Cardiac fibroblast (primary cell): ENCODE results near the gene PLXDC2.

ENCODE experiments used
- DNase-seq, 2 donors: peaks; one replicate each; pipeline versions ENCODE4 v3.0.0 to v3.0.0-alpha.2; 2010; ENCODE audit warnings: low read depth in 2 of 2
- H3K4me3 ChIP-seq, 2 donors: replicated peaks in 1 of 2; 1 replicate in 1 of 2; 2 replicates in 1 of 2; pipeline ENCODE4 v1.5.1; 2011; ENCODE audit warnings: low read depth in 2 of 2, low read length in 2 of 2, mild to moderate bottlenecking in 2 of 2, moderate library complexity in 1 of 2
- TF ChIP-seq, protein P1 (sequence below): IDR thresholded peaks from one replicate; pipeline ENCODE4 v1.5.1; 2011; ENCODE audit warnings: low read depth, mild to moderate bottlenecking, low read length, inconsistent platforms

The PLXDC2 gene

DNA sequence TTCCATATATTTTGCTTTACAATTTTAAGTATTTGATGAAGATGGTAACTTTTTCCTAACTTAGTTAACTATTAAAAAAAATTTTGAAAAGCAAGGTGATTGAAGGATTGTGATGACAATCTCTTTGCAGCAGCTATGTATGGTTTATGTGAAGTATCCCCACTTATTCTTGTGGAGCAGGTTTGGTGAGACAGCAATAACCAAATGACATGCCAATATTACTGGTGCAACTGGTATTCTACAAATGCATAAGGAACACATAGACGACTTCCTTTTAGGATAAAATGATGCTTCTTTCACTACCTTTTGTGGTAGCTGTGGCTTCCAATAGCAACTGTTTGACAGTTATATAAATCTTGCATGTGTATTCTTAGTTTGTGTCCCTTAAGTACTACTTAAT lies 465.3 kb downstream of the PLXDC2 start:
- no peak for DNase-seq
- H3K4me3 ChIP-seq: no peak overlapping the region
- TF ChIP-seq, protein P1, sequence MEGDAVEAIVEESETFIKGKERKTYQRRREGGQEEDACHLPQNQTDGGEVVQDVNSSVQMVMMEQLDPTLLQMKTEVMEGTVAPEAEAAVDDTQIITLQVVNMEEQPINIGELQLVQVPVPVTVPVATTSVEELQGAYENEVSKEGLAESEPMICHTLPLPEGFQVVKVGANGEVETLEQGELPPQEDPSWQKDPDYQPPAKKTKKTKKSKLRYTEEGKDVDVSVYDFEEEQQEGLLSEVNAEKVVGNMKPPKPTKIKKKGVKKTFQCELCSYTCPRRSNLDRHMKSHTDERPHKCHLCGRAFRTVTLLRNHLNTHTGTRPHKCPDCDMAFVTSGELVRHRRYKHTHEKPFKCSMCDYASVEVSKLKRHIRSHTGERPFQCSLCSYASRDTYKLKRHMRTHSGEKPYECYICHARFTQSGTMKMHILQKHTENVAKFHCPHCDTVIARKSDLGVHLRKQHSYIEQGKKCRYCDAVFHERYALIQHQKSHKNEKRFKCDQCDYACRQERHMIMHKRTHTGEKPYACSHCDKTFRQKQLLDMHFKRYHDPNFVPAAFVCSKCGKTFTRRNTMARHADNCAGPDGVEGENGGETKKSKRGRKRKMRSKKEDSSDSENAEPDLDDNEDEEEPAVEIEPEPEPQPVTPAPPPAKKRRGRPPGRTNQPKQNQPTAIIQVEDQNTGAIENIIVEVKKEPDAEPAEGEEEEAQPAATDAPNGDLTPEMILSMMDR: no peak

DNA sequence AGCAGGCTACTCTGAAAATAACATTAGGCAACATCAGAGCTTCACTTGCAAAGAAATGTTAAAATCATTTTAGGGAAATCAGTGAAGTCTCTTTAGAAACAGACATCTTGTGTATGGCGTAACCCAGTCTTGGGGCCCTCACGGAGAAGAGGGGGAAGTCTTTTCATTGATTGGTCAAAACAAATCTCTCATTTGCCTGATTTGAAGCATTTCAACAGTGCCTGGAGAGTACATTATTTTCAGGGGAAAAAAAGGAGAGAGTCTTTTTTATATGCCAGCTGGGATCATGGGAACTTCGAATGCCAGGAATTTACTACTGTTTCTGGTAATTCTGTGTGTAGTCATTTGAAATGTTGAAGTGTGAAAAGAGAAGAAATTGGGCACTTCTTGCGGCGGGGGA lies 471.4 kb downstream of the PLXDC2 start:
- DNase-seq: no peak
- no peak overlapping the region for H3K4me3 ChIP-seq
- TF ChIP-seq, protein P1: no peak

DNA sequence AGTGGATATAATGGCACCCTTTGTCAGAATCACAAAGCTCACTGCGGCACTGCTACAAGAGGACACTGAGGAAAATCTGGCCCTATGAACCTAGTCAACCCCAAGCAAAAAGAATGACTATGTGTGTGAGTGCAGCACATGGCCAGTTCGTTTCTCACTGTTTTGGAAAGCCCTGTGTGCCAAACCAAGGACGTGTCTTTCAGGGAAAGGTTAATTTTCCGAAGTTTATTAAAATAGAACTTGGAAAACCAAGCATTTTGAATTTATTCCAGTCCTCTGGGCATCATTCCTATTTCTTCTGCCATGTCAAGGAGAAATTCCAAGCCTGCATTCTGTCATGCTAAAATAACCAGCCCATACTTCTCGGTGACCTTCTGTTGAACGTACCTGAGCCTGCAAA lies 471.8 kb downstream of the PLXDC2 start:
- TF ChIP-seq, protein P1: no peak
- H3K4me3 ChIP-seq: no peak overlapping the region
- no peak for DNase-seq

DNA sequence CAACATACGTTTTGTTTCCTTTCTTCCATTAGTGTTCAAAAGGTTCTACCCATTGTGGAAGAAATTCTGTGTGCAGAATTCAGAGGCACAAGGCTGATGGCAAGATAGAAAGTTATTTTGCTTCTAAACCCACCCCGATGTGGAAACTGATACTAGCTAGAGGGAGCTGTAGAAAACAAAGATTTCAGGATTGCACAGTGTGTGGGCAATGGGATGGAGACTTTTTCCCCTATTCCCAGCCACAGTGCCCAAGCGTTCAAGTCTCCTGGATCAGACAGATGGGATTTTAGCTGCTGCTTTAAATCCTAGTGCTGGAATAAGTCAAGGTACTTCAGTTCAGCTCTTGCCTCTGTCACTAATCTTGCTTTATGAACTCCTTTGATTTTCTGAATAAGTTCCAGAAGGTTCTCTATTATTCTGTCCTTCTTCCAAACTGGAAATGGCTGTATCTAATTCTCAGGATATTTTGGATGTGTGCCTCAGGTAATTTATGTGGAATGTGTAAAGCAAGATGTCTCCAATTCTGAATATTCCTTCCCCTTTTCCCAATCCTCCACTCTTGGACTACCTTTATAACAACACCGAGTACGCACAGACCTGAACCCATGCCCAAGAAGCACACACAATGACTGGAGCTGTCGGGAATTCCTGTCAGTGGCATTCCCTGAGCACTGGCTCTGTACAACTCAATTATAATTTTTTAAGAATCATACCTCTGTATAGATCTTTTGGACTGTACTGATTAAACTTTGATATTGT lies 473.0 kb downstream of the PLXDC2 start:
- no peak for DNase-seq
- H3K4me3 ChIP-seq: no peak overlapping the region
- TF ChIP-seq, protein P1: no peak

DNA sequence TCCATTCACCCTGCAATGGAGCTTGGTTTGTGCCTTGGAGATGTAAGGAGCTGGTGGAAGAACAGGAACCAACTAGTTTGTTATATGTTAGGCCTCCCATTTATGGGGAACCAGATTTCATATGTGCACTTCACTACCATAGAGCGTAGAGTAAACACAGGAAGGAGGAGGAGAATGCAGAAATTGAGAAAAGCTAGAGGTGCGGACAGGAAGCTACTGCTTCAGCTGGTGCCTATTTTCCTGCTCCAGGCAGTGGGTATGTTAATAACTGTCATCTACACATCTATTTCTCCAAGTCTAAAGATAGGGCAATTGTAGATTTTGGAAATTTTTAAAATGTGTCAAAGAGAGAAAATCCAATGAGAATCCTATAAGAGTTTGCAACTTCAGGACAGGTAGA lies 482.2 kb downstream of the PLXDC2 start:
- H3K4me3 ChIP-seq: no peak overlapping the region
- no peak for DNase-seq
- TF ChIP-seq, protein P1: no peak

DNA sequence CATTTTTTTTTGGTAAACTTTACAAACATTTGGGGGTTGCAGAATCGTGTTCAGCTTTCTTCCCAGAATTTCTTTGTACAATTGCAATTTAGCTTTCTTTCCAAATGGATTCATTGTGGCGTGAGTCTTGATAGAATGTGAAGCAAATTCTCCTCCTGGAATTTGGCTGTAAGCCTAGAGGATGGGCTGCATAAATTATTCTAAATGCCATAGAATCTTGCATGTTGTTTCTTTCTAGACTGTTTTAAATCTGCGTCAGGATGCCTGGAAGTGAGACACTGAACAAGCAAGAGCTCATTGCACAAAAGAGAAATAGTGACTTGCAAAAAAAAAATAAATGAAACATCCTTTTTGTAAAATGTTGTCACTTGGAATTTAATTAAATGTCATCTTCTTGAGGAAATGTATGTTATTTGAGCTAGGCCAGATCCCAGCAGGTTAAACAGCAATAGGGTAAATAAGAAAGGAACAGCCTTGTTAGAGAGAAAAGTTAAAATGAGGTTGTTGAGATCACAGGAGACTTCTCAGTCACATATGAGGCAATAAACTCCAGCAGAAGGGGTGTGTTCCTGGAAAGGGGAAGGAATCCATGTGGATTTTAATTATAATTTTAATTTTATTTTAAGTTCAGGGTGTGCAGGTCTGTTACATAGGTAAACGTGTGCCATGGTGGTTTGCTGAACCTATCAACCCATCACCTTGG lies 483.0 kb downstream of the PLXDC2 start:
- no peak overlapping the region for H3K4me3 ChIP-seq
- DNase-seq: no peak

More for the DNA sequence above, 483.0 kb downstream of the PLXDC2 start:
- TF ChIP-seq, protein P1: no peak
